Spleen (tissue), 11 donors: Measurements from ENCODE around the gene APOL2. TPM values are rescaled to one million over a fixed set of nuclear protein-coding genes. Genes with fewer than 3 reads are reported as not detected.

Experiments used
- DNase-seq: peaks from one replicate; pipeline ENCODE4 v3.0.0-alpha.2; 2020
- H3K27ac ChIP-seq, 8 donors: fragments of 200-600 bp; sonication (generic) in 7 of 8; 1 replicate in 4 of 8; 2 replicates in 4 of 8; pipeline versions ENCODE4 v1.5.0 to v1.8.0; 2016 to 2021; ENCODE audit warnings: inconsistent platforms in 4 of 8, mild to moderate bottlenecking in 4 of 8, moderate library complexity in 1 of 8
- H3K27me3 ChIP-seq, 7 donors: fragments of 200-600 bp; sonication (generic) in 6 of 7; replicated peaks in 1 of 7; 1 replicate in 4 of 7; 2 replicates in 3 of 7; pipeline versions ENCODE4 v1.5.0 to v1.8.0; 2016 to 2021; ENCODE audit warnings: inconsistent platforms in 3 of 7, mild to moderate bottlenecking in 1 of 7
- H3K36me3 ChIP-seq, 6 donors: fragments of 200-600 bp; sonication (generic) in 5 of 6; 1 replicate in 4 of 6; 2 replicates in 2 of 6; pipeline versions ENCODE4 v1.5.0 to v1.8.0; 2016 to 2021; ENCODE audit warnings: inconsistent platforms in 2 of 6
- H3K4me1 ChIP-seq, 6 donors: fragments of 200-600 bp; sonication (generic) in 5 of 6; 1 replicate in 3 of 6; 2 replicates in 3 of 6; pipeline versions ENCODE4 v1.5.0 to v1.8.0; 2016 to 2021; ENCODE audit warnings: inconsistent platforms in 3 of 6
- H3K4me3 ChIP-seq, 8 donors: fragments of 200-600 bp; sonication (generic) in 7 of 8; 1 replicate in 4 of 8; 2 replicates in 4 of 8; pipeline versions ENCODE4 v1.5.0 to v1.8.0; 2016 to 2021; ENCODE audit warnings: inconsistent platforms in 4 of 8, mild to moderate bottlenecking in 4 of 8, moderate library complexity in 2 of 8
- H3K9me3 ChIP-seq, 8 donors: fragments of 200-600 bp; sonication (generic) in 7 of 8; 1 replicate in 4 of 8; 2 replicates in 4 of 8; pipeline versions ENCODE4 v1.5.0 to v1.8.0; 2016 to 2021; ENCODE audit warnings: inconsistent platforms in 4 of 8
- POLR2A ChIP-seq, 3 donors: fragments of 450-650 bp; IDR thresholded peaks; one replicate each; pipeline ENCODE4 v1.5.1; 2017; ENCODE audit warnings: antibody characterized with exemption in 3 of 3, mild to moderate bottlenecking in 1 of 3
- POLR2AphosphoS5 ChIP-seq, 3 donors: sonication (generic); formaldehyde crosslinking; IDR thresholded peaks; one replicate each; pipeline ENCODE4 v1.5.1; 2017; ENCODE audit warnings: antibody characterized with exemption in 3 of 3
- WGBS, 5 donors: extraction: QIAGEN DNeasy Blood & Tissue Kit in 3 of 5; methylation state at CpG; one replicate each; pipeline versions ENCODE4 v1.1.5 to v1.1.7; 2013 to 2018; 5-methylcytosine and 5-hydroxymethylcytosine counted together
- intact Hi-C: fragments of 100-400 bp; cut with DNase I; formaldehyde crosslinking; loops from one replicate; pipeline ENCODE4 v1.15.0; 2023; ENCODE audit warnings: low total_unique reads
- polyA plus RNA-seq, 3 donors: library from polyadenylated mRNA; stranded (reverse); fragments of 200-250 nt; gene quantifications; one replicate each; pipeline ENCODE4 v1.2.1, GENCODE V29; 2013
- total RNA-seq, 7 donors: library from RNA; depleted of rRNA in 3 of 7; stranded (reverse); fragments of >200 nt in 3 of 7; fragmentation: NEBNext Ultra II Directional in 4 of 7; extraction: Animal tissue kit (Norgen Biotek cat#: 25700) in 4 of 7; gene quantifications; one replicate each; pipeline versions ENCODE4 v1.1.0 to v1.2.1, GENCODE V29; 2016 to 2021
- TF ChIP-seq, protein P1 (sequence below), 11 experiments: fragments of 200-600 bp in 7 of 11; fragments of 450-650 bp in 4 of 11; sonication (generic) in 4 of 11; IDR thresholded peaks in 8 of 11; conservative IDR thresholded peaks in 3 of 11; 1 replicate in 7 of 11; 2 replicates in 4 of 11; pipeline versions ENCODE4 v1.4.0 to v1.8.0; 2016 to 2021; ENCODE audit warnings: antibody characterized with exemption in 11 of 11, inconsistent platforms in 4 of 11, mild to moderate bottlenecking in 1 of 11
- donor health status: healthy with polysubstance abuse.
- donor health status: DM: no; HTN: no; CAD: no; lungs with moderate emphysema.
- donor health status: DM: no; HTN: no; CAD: no.
- donor health status: Bipolar disorder and iron deficiency.
- donor health status: healthy.
- donor health status: DM: no; HTN: no; CAD: no.
- donor health status: DM: yes; HTN: yes; CAD: no.

Gene APOL2
- total and polyA plus RNA-seq, 10 donors: 16.0 to 77.2 (median 57.2) TPM

DNA sequence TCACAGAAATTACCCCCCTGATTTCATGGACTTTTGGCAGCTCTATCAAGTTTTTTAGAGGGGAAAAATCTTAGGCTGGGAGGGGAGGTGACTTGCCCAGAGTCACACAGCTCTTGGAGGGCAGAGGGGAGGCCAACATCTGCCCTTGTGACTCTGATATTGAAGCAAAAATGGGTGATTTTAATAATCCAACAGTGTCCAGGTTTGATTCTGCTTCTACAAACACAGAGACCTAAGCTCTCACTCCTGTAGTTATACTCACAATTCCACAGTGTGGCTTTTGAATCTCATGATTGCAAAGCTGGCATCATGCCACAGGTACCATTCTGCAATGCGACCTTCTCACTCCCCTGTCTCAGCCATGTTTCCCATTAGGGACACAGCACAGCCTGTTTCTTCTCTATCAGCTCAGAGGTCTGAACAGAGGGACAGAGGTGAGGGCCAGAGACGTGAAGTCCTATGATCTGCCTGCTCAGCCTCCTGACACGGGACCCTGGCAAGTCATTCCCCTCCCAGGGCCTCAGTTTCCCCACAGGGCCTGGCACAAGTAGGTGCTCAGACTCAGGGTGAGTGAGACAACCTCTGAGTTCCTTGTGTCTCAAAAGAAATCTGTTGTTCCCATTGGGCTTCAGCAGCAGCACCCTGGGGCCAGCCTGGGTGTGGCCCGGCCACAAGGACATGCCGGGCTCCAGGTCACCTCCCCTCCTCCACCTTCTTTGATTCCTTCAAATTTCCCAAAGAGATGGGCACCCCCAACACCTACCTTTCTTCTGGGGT lies 766 bp downstream of the APOL2 start:
- 1 to 9% (median 4%) methylated on average over 5 of the region's 5 CpGs for WGBS, 5 donors
- DNase-seq: peak; percentile 79
- TF ChIP-seq, protein P1, sequence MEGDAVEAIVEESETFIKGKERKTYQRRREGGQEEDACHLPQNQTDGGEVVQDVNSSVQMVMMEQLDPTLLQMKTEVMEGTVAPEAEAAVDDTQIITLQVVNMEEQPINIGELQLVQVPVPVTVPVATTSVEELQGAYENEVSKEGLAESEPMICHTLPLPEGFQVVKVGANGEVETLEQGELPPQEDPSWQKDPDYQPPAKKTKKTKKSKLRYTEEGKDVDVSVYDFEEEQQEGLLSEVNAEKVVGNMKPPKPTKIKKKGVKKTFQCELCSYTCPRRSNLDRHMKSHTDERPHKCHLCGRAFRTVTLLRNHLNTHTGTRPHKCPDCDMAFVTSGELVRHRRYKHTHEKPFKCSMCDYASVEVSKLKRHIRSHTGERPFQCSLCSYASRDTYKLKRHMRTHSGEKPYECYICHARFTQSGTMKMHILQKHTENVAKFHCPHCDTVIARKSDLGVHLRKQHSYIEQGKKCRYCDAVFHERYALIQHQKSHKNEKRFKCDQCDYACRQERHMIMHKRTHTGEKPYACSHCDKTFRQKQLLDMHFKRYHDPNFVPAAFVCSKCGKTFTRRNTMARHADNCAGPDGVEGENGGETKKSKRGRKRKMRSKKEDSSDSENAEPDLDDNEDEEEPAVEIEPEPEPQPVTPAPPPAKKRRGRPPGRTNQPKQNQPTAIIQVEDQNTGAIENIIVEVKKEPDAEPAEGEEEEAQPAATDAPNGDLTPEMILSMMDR (IDR thresholded peaks at IDR 0.05 in 8 of 11, conservative IDR thresholded peaks at IDR 0.05 in 3 of 11): no peak
- TF ChIP-seq POLR2AphosphoS5 (IDR thresholded peaks at IDR 0.05) (no peak), POLR2A (IDR thresholded peaks at IDR 0.05) (no peak)
- peak overlapping the region; percentile 43 to 88 (median 66) for H3K4me3 ChIP-seq
- H3K36me3 ChIP-seq: peaks cover 0 to 44% (median 13%) of the 10 kb centered on the region in 6 donors
- peaks cover 0 to 6% (median 0%) of the 10 kb centered on the region in 8 donors for H3K9me3 ChIP-seq
- H3K27me3 ChIP-seq: no peaks in the 10 kb centered on the region
- intact Hi-C loops: no loop called here
- H3K27ac ChIP-seq: peak overlapping the region; percentile 76 to 96 (median 92)
- peaks cover 31 to 67% (median 50%) of the 10 kb centered on the region in 6 donors for H3K4me1 ChIP-seq

DNA sequence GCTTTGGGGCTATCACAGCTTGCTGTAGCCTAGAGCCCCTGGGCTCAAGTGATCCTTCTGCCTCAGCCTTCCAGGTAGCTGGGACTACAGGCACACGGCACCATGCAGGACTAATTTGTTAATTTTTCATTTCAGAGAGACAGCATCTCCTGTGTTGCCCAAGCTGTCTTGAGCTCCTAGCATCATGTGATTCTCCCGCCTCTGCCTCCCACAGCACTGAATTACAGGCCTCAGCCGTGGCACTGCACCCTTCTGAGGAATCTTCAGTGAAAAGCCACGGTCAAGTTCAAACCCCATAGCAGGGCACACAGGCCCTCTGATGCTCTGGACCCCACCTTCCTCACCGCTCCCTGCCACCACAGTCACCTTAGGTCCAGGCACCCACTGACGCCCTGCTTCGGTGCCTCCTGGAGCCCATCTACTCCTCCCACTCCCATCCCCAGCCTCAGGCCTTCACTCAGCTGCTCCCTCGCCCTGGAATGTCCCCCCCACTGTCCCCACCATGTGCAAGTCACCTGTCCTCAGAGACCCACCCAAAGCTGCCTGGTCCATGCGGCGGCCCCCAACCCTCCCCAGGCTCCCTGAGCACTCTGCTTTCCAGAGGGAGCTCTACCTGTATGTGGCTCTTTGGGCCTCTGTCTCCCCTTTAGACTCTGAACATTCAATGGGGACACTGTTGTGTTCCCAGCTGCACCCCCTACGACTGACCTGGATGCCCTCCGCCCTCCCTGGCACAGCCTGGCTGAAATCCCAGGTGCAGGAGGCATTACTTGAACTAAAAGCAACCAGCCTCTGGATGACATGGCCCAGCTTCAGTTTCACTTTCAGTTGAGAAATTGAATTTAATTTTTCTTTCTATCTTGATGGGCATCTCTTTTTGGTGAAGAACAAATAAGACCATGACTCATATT lies 1.6 kb downstream of the APOL2 start:
- H3K9me3 ChIP-seq: peaks cover 0 to 4% (median 0%) of the 10 kb centered on the region in 8 donors
- H3K4me3 ChIP-seq: peak overlapping the region; percentile 43 to 88 (median 66)
- no peak for DNase-seq
- TF ChIP-seq POLR2A (IDR thresholded peaks at IDR 0.05): no peak
- TF ChIP-seq POLR2AphosphoS5 (IDR thresholded peaks at IDR 0.05): peak in 1 of 3 donors; percentile 10
- TF ChIP-seq, protein P1 (IDR thresholded peaks at IDR 0.05 in 8 of 11, conservative IDR thresholded peaks at IDR 0.05 in 3 of 11): no peak
- 51 to 65% (median 59%) methylated on average over 12 of the region's 12 CpGs for WGBS, 5 donors
- intact Hi-C loops: no loop called here
- peaks cover 0 to 53% (median 20%) of the 10 kb centered on the region in 6 donors for H3K36me3 ChIP-seq
- H3K27me3 ChIP-seq: no peaks in the 10 kb centered on the region
- peaks cover 31 to 74% (median 58%) of the 10 kb centered on the region in 6 donors for H3K4me1 ChIP-seq
- peak overlapping the region; percentile 76 to 96 (median 92) for H3K27ac ChIP-seq

DNA sequence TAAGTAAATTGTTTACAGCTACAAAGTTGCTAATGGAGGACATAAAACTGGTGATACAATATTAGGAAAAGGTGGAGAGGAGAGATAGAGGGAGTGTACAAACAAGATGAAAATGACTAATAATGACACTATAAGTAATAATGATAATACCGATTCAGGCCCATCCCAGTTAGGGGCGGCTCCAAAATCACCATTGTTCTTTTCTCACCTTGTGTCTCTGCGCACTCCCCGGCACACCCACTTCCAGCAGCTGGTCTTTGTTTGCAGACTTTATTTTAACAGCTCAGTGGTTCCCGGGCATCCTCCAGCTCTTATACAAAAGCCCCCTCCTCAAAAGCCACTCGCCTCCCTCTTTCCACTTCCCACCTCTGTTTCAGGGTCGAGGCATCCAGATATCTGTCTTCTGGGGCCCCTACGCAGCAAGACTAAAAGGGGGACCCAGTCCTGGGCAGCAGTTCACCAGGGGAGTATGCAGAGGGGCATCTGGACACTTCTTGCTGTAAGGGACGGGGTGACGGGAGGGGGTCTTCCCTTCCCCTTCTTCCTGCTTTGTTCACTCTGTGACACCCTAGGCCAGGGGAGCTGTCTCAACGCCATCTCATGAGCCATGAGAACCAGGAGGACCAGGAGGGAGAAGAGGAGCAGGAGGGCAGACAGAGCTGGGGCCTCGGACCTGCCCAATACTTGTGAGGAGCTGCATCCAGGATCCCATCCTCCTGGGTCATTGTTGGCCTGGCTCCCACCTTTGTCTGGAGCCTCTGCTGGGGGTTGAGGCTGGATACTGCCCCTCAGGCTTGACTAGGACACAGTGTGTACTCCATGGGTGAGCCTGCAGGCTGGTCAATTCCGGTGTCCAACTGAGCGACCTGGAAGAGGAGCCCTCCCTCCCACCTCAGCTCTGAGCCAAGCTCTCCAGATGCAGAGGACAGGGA lies 2.7 kb downstream of the APOL2 start:
- peak overlapping the region in 6 of 8 donors; percentile 90 to 96 (median 94) for H3K27ac ChIP-seq
- H3K4me1 ChIP-seq: peaks cover 31 to 83% (median 62%) of the 10 kb centered on the region in 6 donors
- peak overlapping the region in 6 of 8 donors; percentile 5 to 88 (median 66) for H3K4me3 ChIP-seq
- no peaks in the 10 kb centered on the region for H3K9me3 ChIP-seq
- no peaks in the 10 kb centered on the region for H3K27me3 ChIP-seq
- intact Hi-C loops: no loop called here
- TF ChIP-seq POLR2AphosphoS5 (IDR thresholded peaks at IDR 0.05): no peak
- TF ChIP-seq POLR2A (IDR thresholded peaks at IDR 0.05): no peak
- TF ChIP-seq, protein P1 (IDR thresholded peaks at IDR 0.05 in 8 of 11, conservative IDR thresholded peaks at IDR 0.05 in 3 of 11): no peak
- DNase-seq: no peak
- peaks cover 0 to 63% (median 29%) of the 10 kb centered on the region in 6 donors for H3K36me3 ChIP-seq
- WGBS, 5 donors: 72 to 86% (median 85%) methylated on average over 14 of the region's 14 CpGs
